ENCODE data around the gene MBTD1.
"Not testable (repeated sequence)": the region's sequence is repeated elsewhere in the genome, so short reads cannot be mapped to it uniquely, and the experiment has no call there.

Gene MBTD1

DNA sequence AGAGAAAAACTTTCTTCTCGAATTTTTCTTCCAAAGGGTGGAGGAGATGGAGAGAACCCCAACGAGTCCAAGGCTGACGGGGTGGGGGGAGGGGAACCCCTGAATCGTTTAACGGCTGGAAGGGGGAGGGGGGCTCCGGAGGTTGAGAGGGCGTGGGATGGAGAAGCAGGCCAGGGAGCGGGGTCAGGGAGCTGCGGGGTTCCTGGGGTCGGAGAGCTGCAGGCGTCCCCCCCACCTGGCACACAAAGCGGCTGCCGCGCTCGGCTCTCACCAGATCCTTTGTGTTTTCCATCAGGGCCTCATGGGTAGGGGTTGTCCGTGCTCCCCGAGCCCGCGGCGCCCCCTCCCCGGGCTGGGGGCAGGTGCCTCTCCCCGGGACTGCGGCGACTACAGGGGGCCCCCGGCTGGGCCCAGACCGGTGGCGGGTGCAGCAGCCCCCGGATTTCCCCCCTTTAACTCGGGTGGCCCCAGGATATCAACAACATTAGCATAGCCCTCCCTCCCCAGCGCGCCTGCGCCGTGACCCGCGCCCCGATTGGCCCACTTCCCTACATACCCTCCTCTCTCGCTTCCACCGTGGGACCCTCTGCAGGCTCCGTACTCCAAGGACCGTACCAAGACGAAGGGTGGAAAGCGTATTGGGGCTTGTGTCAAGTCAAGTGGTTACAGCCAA lies at the start of gene MBTD1:
Gene MBTD1 (minus strand): TSS at position 486 of the 673 bp plus-strand sequence. CDS start 34,888 bp downstream, outside the sequence.
- DNase-seq: peak; percentile 97

DNA sequence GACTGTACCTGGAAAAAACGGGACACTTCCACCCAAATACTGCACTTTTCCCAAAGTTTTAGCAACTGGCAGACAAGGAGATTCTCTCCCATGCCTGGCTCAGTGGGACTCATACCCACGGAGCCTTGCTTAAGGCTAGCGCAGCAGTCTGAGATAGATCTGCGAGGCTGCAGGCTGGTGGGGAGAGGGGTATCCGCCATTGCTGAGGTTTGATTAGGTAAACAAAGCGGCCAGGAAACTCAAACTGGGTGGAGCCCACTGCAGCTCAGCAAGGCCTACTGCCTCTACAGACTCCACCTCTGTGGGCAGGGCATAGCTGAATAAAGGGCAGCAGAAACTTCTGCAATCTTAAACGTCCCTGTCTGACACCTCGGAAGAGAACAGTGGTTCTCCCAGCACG lies 45.3 kb upstream of the MBTD1 start:
- DNase-seq: no peak

DNA sequence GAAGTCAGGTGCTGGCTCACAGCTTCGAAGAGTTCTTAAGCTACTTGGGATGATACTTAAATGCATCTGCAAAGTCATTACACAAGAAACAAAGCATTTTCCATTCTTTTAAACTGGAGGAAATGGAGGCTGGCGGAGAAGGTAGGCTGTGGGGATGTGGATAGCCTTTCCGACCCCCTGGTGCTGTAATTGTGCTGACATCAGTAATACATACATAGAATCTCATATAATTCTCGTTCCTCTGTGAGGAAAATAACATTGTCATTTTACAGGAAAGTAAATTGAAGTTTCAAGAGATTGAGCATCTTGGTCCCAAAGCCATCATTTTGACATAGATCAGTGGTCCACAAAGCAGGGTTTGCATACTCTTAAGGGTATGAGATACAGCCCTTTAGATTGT lies 40.0 kb upstream of the MBTD1 start:
- DNase-seq: no peak

DNA sequence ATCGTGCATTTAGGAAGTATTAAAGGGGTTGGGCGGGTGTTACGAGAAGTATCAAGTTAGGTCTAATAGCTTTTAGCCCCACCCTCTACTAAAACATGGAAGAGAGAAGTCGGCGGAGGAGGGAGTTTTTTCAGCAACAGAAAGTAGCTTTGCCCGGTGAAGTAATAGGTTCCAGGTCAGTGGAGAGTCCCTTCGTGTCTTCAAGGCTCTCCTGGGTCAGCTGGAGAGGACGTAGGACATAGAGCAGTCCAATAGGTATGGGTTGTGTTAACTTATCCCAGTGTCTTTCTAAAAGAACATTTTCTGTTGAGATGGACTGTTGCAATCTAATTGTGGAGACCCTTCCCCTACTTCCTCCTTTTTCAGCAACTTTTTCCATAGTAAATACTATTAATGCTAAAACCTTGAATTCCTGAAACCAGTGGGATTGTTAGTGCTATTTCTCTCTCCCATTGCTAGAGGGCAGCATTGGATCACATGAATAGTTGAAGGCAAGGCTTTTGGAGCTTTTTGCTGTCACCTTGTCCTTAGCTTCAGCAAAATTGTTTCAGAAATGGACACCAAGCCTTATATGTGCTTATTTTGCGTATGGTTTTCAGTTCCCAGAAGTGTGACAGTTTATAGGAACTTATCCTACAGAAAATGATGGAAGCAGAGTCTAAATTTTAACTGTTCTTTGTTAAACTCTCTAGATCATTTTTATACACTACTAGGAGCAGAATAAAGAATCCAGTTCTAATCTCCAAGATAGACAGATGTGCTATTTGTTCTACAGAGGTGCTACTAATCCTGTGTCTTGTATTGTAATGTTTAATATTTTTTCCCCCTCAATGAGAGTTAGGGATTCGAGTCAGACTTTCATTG lies 38.9 kb upstream of the MBTD1 start:
- peak; percentile 27 for DNase-seq

DNA sequence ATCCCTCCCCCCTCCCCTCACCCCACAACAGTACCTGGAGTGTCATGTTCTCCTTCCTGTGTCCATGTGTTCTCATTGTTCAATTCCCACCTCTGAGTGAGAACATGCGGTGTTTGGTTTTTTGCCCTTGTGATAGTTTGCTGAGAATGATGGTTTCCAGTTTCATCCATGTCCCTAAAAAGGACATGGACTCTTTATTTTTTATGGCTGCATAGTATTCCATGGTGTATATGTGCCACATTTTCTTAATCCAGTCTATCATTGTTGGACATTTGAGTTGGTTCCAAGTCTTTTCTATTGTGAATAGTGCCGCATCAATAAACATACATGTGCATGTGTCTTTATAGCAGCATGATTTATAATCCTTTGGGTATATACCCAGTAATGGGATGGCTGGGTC lies 34.5 kb upstream of the MBTD1 start:
- not testable (repeated sequence) for DNase-seq

DNA sequence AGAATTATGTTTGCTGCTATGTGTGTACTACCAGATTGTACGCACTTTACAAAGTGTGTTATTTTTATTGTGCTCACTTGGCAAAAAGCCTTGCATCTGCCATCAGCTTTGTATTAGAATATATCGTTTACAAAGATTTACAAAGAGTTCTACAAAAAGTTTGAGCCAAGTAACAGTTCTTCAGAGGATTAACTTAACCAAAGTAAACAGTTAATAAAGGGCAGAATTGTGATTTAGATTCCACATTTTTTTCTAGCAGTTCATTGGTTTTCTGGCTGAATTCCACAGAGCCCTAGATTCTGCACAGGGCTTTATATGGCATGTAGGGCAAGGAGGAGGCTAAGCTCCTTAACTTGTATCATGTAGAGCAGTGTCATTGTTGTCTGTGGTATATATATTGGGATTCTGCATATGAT lies 29.9 kb upstream of the MBTD1 start:
- no peak for DNase-seq

GRCh38 chr17:51287412-51287811 lies 27.6 kb upstream of the MBTD1 start:
- DNase-seq: no peak

DNA sequence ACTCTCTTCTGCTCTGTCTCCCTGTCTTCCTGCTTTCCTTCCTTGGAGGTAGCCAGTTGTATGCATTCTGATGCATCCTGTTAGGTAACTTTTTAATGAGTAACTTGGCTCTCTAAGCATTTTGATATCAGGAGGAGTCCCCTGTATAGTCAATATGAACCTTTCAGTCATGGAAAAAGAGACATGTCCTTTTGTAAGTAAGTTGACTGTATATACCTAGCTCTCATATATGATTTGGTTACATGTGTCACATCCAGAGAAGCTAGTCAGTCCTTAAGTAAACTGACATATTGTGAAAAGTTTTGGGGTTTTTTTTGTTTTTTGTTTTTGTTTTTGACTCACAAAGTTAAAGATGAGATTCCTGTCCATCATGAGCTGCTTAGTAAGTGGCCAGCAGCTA lies 19.3 kb upstream of the MBTD1 start:
- DNase-seq: no peak

GRCh38 chr17:51275381-51275780 lies 15.5 kb upstream of the MBTD1 start:
- DNase-seq: no peak

- no peak for DNase-seq
Measured at GRCh38 chr17:51272812-51273211, 13.0 kb upstream of the MBTD1 start.

GRCh38 chr17:51270636-51271035 lies 10.8 kb upstream of the MBTD1 start:
- DNase-seq: no peak

- no peak for DNase-seq
Measured at GRCh38 chr17:51269991-51270390, 10.1 kb upstream of the MBTD1 start.

DNA sequence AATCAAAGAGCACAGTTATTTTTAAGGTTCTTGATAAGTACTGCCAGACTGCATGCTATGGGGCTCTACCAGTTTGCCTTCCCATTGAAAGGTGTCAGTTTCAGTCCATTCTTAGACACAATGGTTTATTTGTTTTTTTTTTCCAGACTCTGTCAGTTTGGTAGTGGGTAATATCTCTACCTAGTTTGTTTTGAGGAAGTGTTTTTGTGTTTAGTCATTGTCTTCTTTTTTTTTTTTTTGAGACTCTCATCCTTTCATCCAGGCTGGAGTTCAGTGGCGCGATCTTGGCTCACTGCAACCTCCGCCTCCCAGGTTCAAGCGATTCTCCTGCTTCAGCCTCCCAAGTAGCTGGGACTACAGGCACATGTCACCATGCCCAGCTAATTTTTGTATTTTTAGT lies 4.6 kb upstream of the MBTD1 start:
- not testable (repeated sequence) for DNase-seq

DNA sequence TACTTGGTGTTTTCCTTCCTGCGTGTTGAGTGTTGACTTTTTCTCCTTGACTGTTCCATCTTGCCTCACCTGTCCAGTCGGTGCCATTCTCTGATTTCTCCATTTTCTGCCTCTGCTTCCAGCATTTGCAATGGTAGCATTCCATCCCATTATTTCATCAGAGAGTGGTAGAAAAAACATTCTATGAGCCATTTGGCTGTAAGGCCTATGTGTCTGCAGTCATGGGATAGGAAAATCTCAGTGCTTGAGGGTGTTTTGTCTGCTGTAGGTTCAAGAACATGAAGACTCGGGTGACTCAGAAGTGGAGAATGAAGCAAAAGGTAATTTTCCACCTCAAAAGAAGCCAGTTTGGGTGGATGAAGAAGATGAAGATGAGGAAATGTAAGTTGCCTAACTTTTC lies 3.2 kb upstream of the MBTD1 start:
- DNase-seq: no peak

GRCh38 chr17:51261024-51261963 lies 1.4 kb upstream of the MBTD1 start:
- peak; percentile 7 for DNase-seq

GRCh38 chr17:51260237-51261023 lies 581 bp upstream of the MBTD1 start, which contains the start of gene UTP18:
UTP18 (plus strand) TSS chr17:51260546; CDS start chr17:51260585, 39 bp downstream.
- DNase-seq: peak; percentile 97

DNA sequence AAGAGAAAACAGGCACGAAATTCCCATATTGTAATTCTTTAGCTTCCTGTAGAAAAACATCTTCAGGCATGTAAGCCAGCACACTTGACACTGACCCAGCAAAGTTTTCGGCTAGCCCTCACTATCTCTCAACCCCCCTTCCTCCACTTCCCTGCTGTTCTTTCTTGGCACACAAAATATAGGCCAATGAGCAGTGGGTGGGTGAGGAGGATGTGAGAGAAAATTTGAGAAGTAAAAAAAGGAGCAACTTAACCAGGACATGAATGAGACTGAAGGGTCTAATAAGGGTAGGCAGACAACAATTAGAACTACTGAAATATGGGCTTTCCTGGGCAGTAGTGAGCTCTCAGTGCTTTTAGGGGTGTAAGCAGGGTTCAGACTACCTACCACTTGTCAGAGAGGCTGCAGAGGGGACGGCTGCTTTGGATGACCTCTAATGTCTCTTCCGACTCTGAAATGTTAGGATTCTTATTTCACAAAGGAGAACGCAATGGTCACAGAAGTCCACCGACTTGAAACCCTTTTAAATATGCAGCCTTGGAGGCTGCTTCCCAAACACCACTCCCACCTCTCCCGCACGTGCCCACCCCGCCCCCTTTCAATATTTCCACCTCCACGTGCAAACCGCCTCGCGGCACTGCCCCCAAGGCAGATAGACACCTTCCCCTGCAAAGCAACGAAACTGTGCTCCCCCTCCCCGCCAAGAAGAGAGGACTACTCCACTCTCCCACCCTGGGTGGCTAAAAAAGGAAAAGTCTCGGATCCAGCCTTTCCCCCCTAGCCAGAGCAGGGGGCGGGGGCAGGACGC lies 889 bp downstream of the MBTD1 start:
- DNase-seq: no peak

DNA sequence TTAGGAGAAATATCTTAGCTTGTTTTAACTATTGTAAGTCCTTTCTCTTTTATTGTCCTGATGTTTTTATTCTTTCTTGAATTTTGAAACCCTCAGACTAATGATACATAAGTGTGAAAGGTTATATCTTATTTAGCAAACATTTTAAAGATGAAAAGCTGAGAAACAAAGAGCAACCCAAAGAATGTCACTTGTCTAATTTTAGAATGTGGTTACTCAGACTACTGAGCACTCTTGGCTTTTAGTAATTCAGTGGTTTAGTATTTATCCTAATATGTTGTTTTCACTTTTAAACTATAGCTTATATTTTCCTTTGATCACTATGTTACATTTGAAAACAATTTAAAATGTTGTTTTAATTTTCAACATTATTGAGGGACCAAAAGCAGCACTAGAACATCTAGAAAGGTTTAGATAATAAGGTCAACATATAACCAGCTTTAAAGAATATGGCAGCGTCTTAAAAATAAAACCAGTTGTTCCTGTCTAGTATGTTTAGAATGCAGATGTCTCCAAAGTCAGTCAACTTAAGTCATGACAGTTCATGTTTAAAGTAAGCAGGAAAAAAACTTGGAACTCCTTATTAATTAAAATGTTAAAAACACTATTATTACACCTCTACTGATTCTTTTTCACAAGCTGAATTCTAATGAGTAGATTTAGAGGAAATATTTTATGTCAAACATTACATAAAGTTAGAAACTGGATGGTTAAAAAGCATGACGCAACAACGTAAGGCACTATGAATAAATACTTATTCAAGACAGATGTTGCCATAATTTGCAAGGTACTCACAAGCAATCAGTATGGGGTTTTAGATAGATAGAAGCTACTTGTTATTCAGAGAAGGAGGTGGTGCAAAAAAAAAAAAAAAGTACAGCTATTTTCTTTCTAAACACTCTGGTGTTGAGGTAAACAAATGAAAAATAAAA lies 2.4 kb downstream of the MBTD1 start:
- DNase-seq: no peak

- DNase-seq: no peak
Measured at GRCh38 chr17:51256101-51256500, 3.7 kb downstream of the MBTD1 start.

DNA sequence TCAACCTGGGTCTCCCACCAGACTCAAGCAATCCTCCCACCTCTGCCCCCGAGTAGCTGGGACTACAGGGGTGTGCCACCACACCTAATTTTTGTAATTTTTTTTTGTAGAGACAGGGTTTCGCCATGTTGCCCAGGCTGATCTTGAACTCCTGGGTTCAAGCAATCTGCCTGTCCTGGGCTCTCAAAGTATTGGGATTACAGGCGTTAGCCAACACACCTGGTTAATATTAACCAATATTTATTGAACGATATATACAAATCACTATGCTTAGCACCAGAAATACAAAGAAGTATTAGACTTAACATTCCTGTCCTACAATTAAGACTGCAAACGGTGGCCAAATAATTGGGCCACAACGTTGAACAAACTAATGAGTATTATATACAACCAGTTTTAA lies 4.2 kb downstream of the MBTD1 start:
- DNase-seq: no peak

All from CD4-positive, alpha-beta T cell treated with Interleukin-17A for 1 hour (primary cell).